ENCODE results near the gene IRS1.

IRS1 gene

GRCh38 chr2:226788881-226789490, 10.6 kb downstream of the IRS1 start:
- DNase-seq = no peak

GRCh38 chr2:226788064-226788463, 11.6 kb downstream of the IRS1 start:
- DNase-seq = no peak

- DNase-seq = no peak
These were observed 15.7 kb downstream of the IRS1 start for GRCh38 chr2:226783885-226784284.

GRCh38 chr2:226782092-226782713, 17.4 kb downstream of the IRS1 start:
- no peak for DNase-seq

- no peak for DNase-seq
These were observed 19.2 kb downstream of the IRS1 start for GRCh38 chr2:226780431-226780830.

GRCh38 chr2:226777611-226778010, 22.0 kb downstream of the IRS1 start:
- no peak for DNase-seq

GRCh38 chr2:226776104-226776503, 23.5 kb downstream of the IRS1 start:
- no peak for DNase-seq

- no peak for DNase-seq
These were observed 24.5 kb downstream of the IRS1 start for GRCh38 chr2:226775032-226775509.

- no peak for DNase-seq
These were observed 26.3 kb downstream of the IRS1 start for GRCh38 chr2:226773291-226773690.

GRCh38 chr2:226772389-226773179, 27.0 kb downstream of the IRS1 start:
- DNase-seq = no peak

- no peak for DNase-seq
These were observed 28.6 kb downstream of the IRS1 start for GRCh38 chr2:226771067-226771466.

GRCh38 chr2:226767056-226767813, 32.4 kb downstream of the IRS1 start:
- no peak for DNase-seq

- no peak for DNase-seq
These were observed 33.1 kb downstream of the IRS1 start for GRCh38 chr2:226766352-226767055.

- no peak for DNase-seq
These were observed 36.3 kb downstream of the IRS1 start for GRCh38 chr2:226763320-226763719.

- DNase-seq = no peak
These were observed 38.4 kb downstream of the IRS1 start for GRCh38 chr2:226761195-226761583.

- DNase-seq = no peak
These were observed 39.0 kb downstream of the IRS1 start for GRCh38 chr2:226760412-226761194.

- no peak for DNase-seq
These were observed 39.9 kb downstream of the IRS1 start for GRCh38 chr2:226759768-226760167.

- DNase-seq = no peak
These were observed 40.5 kb downstream of the IRS1 start for GRCh38 chr2:226758921-226759640.

GRCh38 chr2:226756131-226756530, 43.5 kb downstream of the IRS1 start:
- no peak for DNase-seq

GRCh38 chr2:226755631-226756030, 44.0 kb downstream of the IRS1 start:
- DNase-seq = no peak
